ENCODE data around the gene ANKRD44. TPM values are rescaled to one million over a fixed set of nuclear protein-coding genes. Genes with fewer than 3 reads are reported as not detected.

The ANKRD44 gene
- total and polyA plus RNA-seq, 2 of the 8 experiments (the other 6 are each of a cell fraction or from before 2014, with no cell fraction given) = 1.2 to 1.3 TPM

DNA sequence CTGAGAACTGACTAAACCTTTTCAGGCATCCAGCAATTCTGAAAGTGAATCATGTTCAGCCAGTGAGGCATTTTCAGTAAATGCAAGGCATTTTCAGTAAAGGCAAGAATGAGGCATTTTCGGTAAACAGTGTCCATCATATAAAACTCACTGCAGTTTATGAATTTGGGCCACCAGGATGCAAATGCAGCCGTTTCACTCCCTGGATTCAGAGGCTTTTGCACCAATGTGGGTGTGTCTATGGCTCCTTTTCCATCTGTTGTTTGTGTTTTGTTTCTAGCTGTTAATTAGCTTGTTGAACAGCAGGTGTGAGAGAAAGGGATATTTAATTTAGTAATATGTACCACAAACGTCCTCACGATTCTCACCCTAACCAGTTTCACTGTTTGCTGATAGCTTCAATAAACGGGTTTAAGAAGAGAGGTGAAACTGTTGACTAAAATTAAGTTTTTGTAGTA lies 267.8 kb downstream of the ANKRD44 start:
- H2BK5ac ChIP-seq (ENCODE audit: low read depth, low read length) = no peak overlapping the region
- TF ChIP-seq EP300 (IDR thresholded peaks at IDR 0.05; ENCODE audit: borderline replicate concordance in 1 of 2, low read depth in 2 of 2, low read length in 2 of 2) (no peak), GTF2F1 (IDR thresholded peaks at IDR 0.05; ENCODE audit: borderline replicate concordance, low read depth, low read length) (no peak), SP4 (IDR thresholded peaks at IDR 0.05; ENCODE audit: low read length) (no peak), HDAC6 (IDR thresholded peaks at IDR 0.05; ENCODE audit: low read depth, low read length) (no peak), RFX5 (IDR thresholded peaks at IDR 0.05; ENCODE audit: borderline replicate concordance, low read depth, low read length) (no peak), TAF7 (optimal IDR thresholded peaks at IDR 0.05; ENCODE audit: borderline replicate concordance, low read depth, low read length) (no peak), CREB1 (IDR thresholded peaks at IDR 0.05) (no peak), CTBP2 (IDR thresholded peaks at IDR 0.05; ENCODE audit: borderline replicate concordance, insufficient read depth, insufficient read length, low read length) (no peak), BRCA1 (IDR thresholded peaks at IDR 0.05; ENCODE audit: low read depth, low read length) (no peak), TAF1 (IDR thresholded peaks at IDR 0.05; ENCODE audit: low read depth, low read length) (no peak)
- TF ChIP-seq, protein P1, sequence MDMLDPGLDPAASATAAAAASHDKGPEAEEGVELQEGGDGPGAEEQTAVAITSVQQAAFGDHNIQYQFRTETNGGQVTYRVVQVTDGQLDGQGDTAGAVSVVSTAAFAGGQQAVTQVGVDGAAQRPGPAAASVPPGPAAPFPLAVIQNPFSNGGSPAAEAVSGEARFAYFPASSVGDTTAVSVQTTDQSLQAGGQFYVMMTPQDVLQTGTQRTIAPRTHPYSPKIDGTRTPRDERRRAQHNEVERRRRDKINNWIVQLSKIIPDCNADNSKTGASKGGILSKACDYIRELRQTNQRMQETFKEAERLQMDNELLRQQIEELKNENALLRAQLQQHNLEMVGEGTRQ (IDR thresholded peaks at IDR 0.05; ENCODE audit: low read length) = no peak
- 87% methylated on average over 5 of the region's 5 CpGs; no CpG with 5 or more reads in 1 of the 2 experiments for WGBS, 2 experiments (ENCODE audit: extremely low coverage in 1 of 2, insufficient coverage in 1 of 2, insufficient read length in 1 of 2, insufficient replicate concordance in 2 of 2, low coverage in 1 of 2, low lambda C conversion rate in 2 of 2, missing lambda C conversion rate in 1 of 2)

More for the DNA sequence above, 267.8 kb downstream of the ANKRD44 start:
- H3K56ac ChIP-seq (replicated peaks; ENCODE audit: insufficient read length, low read depth, low read length) = no peak overlapping the region
- H3K36me3 ChIP-seq (ENCODE audit: control insufficient read depth in 2 of 4, insufficient read depth in 4 of 4, low read length in 3 of 4) = no peaks in the 10 kb centered on the region
- no peaks in the 10 kb centered on the region for H3K79me2 ChIP-seq (ENCODE audit: control insufficient read depth in 1 of 2, insufficient read depth in 2 of 2, low read length in 2 of 2)
- no peaks in the 10 kb centered on the region for H3K4me1 ChIP-seq (replicated peaks in 1 of 4; ENCODE audit: control insufficient read depth in 3 of 4, insufficient read depth in 4 of 4, low read length in 3 of 4)
- H3K9ac ChIP-seq (replicated peaks in 1 of 4; ENCODE audit: extremely low read depth in 1 of 4, low read depth in 3 of 4, low read length in 3 of 4) = no peak overlapping the region
- H3K4me2 ChIP-seq (ENCODE audit: insufficient read depth in 1 of 2, low read depth in 2 of 2, low read length in 2 of 2) = no peak overlapping the region
- H2AFZ ChIP-seq (ENCODE audit: low read length) = no peak overlapping the region
- H4K8ac ChIP-seq (ENCODE audit: extremely low read depth, insufficient read depth, low read length) = no peak overlapping the region
- ChIA-PET CTCF (ENCODE audit: partially characterized antibody) (interaction anchor here (1.1 to 2.3 kb wide), 3 partner anchors 9 to 70 kb away, joined by 4 to 6 read pairs (median 6); no protein-coding TSS in a partner anchor), POLR2A (ENCODE audit: partially characterized antibody) (no interaction called here)
- H3K27me3 ChIP-seq (replicated peaks in 1 of 4; ENCODE audit: control insufficient read depth in 3 of 4, extremely low read depth in 1 of 4, insufficient read depth in 3 of 4, low read length in 3 of 4) = no peaks in the 10 kb centered on the region
- no peak overlapping the region for H3K27ac ChIP-seq (ENCODE audit: low read depth, low read length)
- H3K23ac ChIP-seq (ENCODE audit: insufficient read length) = no peak overlapping the region
- H3K4me3 ChIP-seq (ENCODE audit: extremely low read depth in 1 of 4, insufficient read depth in 2 of 4, low read depth in 3 of 4, low read length in 4 of 4) = no peak overlapping the region
- H3K14ac ChIP-seq (ENCODE audit: insufficient read length) = no peak overlapping the region
- no peaks in the 10 kb centered on the region for H4K20me1 ChIP-seq (replicated peaks in 1 of 2; ENCODE audit: control insufficient read depth in 1 of 2, insufficient read depth in 2 of 2, low read length in 2 of 2)
- no peak for FAIRE-seq
- H3K4ac ChIP-seq (replicated peaks; ENCODE audit: insufficient read length, low read depth, low read length) = no peak overlapping the region
- no peak overlapping the region for H2BK20ac ChIP-seq (ENCODE audit: low read length)
- DNase-seq (ENCODE audit: low read depth in 1 of 2, low spot score in 2 of 2) = no peak
- no peak overlapping the region for H2AK5ac ChIP-seq (ENCODE audit: low read depth, low read length)
- no peaks in the 10 kb centered on the region for H3K9me3 ChIP-seq (ENCODE audit: insufficient read depth in 2 of 2, low read depth in 1 of 2, low read length in 1 of 2)
- H3K18ac ChIP-seq (ENCODE audit: extremely low read depth, low read length) = no peak overlapping the region
- H3K23me2 ChIP-seq (ENCODE audit: low read depth, low read length) = no peaks in the 10 kb centered on the region; the same call in 1 of the 2 replicates
- H2BK12ac ChIP-seq (ENCODE audit: low read depth, low read length) = no peak overlapping the region
- H4K5ac ChIP-seq (ENCODE audit: insufficient read length, low read depth, low read length) = no peak overlapping the region
- H2BK120ac ChIP-seq (replicated peaks; ENCODE audit: low read depth, low read length) = no peak overlapping the region
- H2BK15ac ChIP-seq (ENCODE audit: low read length) = no peak overlapping the region
- H4K91ac ChIP-seq (replicated peaks; ENCODE audit: insufficient read length, low read length) = no peak overlapping the region
- H3K79me1 ChIP-seq (ENCODE audit: low read depth, low read length) = no peaks in the 10 kb centered on the region

Measured in H1 (cell line).